GM21381 (cell line): Measurements from ENCODE around the gene SPTBN1.

ENCODE experiments used
- ATAC-seq: cut with Tn5 transposase; IDR thresholded peaks from one replicate; pipeline ENCODE4 v1.9.1; 2021; ENCODE audit warnings: mild to moderate bottlenecking, moderate library complexity; ENCODE audit not compliant: unreplicated experiment

SPTBN1 gene

DNA sequence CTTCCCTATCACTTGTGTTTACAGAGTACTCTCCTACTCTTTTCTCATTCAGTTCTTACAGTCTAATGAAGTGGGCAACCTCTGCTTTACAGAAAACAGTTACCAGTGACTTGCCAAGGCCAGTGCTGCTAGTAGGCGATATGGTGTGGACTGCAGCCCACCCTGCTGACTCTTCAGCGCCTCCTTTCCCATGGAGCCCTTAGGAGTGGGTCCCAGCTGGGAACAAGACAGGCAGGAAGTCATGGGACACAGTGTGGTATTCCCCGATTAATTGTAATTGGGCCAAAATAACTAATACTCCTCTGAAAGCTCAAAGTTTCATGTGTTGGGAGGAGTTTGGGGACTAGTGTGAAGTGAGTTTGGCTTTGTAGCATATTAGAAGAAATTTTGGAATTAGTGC lies 147.2 kb downstream of the SPTBN1 start:
- ATAC-seq: no peak

DNA sequence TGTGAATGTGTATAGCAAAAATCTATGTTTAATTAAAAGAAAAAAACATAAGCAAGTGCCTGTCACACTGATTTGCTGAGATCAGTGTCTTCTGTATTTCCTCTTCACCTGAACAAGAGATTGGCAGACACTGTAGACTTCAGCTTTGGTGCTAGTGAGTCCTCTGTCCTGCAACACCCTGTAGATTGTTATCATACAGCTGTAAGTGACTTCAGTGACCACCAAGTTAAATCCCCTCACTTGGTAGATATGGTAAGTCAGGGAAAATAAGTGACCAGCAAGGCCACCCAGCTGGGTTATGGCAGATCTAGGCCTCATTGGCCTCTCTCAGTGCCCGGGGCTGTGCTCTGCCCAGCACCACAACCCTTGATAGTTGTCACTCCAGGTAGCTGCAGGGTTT lies 147.7 kb downstream of the SPTBN1 start:
- ATAC-seq: no peak

DNA sequence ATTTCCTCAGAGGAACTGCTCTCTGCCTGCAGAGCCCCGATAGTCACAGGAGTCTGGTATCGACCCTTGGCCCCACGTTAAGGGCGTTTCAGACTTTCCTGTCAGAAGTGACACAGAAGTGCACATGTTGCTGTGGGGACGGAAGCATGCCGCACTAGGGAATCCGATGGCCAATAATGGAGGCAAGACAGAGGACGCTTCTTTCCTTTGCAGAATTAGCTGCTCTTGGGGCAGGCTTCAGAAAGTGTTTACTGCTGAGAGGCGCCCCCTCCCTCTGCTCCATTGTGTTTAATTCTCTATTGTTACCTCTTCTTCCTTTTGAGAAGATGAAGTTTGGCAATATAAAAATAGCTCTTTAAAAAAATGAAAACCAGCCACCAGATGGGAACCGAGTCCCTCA lies 148.7 kb downstream of the SPTBN1 start:
- no peak for ATAC-seq

DNA sequence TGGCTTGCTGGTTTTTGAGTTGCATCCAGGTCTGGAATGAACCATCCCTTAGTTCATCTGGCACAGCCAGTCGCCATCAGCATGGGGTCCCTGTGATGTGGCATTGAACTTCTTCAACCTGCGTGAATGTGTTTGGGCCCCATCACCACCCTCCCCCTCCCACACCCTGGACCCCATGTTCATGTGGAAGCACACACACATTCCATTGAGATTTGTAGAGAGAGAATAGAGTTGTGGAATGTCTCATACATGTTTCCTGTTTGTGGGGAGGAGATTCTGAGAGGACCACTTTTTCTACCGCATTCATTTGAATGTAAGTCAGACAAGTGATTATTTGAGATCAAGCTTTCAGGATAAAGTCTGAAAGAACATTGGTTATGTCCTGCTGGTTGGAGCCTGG lies 149.7 kb downstream of the SPTBN1 start:
- no peak for ATAC-seq

DNA sequence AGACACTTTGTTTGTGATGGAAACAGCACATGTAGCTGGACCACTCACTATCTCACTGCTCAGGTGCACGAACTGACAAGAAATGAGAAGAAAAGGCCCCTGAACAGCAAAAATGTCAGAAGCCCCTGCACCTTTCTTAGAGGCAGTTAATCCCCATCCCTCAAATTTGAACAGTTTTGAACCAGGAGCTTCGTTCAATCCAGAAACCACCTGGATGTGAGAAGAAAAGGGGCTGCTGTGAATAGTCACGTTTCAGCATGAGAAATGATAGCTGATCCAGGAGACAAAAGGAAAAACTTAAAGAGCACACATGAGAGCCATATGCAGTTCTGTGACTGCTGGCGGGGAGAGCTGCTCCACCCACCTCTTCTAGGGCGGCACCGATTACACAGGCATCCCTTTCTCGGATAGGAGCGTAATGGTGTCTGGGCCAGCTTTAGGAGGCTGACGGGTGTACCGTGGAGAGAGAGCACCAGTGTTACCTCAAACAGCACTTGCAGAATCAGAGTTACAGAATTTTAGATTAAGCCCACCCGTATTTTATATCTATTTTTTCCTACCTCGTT lies 150.3 kb downstream of the SPTBN1 start:
- no peak for ATAC-seq

DNA sequence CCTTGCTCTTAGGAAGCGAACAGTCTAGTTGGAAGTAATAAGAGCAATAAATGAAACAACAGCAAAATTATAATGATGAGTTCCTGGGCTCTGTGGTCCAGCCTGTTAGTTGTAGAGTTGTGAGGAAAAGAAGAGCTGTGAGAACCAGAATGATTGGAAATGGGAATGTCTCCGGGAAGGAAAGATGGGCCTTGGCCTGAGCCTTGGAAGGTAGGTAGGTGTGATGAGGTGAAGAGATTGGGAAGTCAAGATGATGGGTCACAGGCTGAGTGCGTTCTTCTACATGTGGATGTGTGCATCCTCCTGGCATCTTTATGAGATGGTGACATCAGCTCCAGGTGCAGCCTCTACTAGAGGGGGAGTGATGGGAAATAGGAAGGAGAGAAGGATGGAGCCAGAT lies 152.1 kb downstream of the SPTBN1 start:
- no peak for ATAC-seq

DNA sequence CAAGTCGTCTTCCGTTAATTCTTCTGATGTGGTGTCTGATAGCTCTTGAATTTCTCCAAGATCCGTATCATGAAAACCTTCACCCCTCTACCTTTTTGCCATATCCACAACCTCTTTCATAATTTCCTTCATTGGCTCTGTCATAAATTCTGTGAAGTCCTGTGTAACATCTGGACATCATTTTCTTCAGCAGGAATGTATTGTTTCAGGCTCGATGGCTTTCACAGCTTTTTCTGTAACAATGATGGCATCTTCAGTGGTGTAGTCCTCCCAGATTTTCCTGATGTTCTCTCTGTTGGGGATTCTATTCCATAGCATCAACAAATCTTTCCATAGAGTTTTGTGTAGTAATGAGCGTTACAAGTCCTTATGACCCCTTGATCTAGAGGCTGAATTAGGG lies 153.1 kb downstream of the SPTBN1 start:
- no peak for ATAC-seq

DNA sequence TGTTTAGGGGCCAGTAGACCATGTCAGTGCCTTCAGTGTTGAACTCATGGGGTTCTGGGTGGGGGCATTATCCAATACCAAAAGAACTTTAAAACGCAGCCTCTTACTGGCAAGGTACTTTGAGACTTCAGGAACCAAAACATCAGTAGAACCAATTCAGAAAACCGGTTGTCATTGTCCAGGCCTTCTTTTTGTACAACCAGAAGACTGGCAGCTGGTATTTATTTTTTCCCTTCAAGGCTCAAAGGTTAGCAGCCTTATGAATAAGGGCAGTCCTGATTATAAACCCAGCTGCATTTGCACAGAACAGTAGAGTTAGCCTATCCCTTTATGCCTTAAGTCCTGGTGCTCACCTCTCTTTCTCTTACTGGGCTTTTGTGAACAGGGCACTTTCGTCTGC lies 153.5 kb downstream of the SPTBN1 start:
- no peak for ATAC-seq

DNA sequence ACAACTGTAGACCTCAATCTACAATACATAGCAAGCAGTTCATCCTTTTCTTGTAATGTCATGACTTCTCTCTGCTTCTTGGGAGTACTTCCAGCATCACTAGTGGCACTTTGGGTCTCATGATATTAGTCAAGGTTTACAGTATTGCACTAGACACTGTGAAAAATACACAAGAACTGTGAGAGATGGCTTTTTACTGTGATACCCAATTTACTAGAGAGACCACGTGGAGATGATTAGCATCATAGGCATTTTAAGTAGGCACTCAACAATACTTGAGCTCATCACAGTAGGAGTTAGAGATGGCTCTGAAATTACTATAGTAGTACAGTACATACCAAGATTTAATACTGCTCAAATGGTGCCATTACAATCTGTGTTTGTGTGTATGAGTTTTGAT lies 154.6 kb downstream of the SPTBN1 start:
- no peak for ATAC-seq

DNA sequence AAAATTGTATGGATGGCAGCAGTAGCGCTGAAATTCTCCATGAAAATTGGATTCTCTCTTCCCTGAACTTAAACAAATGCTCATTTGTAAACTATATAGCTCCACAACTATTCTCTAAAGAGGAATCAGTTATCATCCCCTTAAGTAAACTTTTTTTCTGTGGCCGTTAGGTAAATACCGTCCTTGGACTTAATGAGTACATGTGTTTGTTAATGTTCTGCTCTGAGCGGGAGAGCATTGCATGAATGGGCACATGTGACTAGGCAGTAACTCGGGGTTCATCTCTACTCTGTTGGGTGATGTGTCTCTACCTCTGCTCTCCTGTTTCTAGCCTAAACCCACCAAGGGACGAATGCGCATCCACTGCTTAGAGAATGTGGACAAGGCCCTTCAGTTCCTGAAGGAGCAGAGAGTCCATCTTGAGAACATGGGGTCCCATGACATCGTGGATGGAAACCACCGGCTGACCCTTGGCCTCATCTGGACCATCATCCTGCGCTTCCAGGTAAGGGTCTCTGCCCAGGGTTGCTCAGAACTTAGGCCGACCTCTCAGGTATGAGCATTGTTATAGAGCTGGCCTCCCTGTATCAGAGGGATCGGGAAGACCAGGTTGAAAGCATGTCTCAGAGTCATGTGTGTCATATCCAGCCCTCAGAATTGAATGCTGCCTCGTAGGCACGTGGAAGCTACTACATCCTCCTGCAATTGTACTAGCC lies 155.9 kb downstream of the SPTBN1 start:
- no peak for ATAC-seq

DNA sequence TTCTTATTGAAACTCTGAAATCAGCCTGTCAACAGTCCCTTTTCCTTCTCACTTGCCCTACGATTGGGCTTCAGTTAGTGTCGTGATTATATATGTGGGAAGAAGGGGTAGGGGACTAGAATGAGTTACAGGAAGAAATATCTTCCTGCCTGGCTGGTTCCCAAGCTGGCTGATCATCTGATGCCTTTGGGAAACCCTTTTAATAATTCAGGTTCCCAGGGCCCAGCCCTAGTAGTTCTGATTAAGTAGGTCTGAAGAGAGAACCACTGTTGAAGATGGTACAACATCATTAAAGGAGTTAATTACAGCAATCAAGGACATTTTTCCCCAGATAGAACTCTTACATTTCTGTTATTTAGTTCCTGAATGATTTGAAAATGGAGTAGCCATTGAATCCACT lies 157.3 kb downstream of the SPTBN1 start:
- no peak for ATAC-seq

DNA sequence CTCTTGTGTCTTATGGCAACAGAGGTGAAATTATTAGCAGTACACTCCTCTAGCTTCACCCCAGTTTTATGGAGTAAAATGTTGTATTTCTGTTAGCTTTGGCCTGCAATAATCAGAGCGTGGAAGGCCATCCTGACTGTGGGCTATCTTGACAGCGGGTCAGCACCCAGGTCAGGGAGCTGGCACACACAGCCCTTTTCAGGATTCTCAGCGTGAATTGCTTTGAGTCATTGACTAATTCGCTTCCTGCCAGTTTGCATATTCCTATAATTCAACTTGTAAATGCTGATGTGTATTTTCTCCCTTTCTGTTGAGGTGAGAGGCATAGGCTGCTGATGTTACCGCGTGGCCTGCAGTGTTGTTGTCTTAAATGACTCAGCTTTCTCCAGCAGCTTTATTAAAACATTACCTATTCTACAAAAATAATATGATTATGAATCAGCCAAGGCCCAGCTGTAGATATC lies 157.7 kb downstream of the SPTBN1 start:
- no peak for ATAC-seq

DNA sequence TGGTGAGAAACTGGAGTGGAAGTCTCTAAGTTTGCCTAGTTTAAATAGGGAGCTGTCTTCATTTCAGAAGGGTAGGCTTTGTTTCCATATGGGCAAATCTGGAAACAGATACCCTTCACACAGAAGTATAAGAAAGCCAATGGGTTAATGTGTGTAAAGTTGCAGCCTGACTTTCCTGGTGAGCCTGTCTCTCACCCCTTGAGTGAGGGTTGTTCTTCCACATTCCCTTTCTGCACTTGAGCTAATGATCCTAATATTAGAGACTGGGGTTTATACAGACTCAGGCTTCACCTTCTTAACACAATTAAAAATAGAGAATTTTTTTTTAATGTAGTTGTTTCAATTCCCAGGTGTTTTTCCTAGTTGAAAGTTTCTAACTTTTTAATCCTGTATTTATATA lies 158.7 kb downstream of the SPTBN1 start:
- no peak for ATAC-seq

DNA sequence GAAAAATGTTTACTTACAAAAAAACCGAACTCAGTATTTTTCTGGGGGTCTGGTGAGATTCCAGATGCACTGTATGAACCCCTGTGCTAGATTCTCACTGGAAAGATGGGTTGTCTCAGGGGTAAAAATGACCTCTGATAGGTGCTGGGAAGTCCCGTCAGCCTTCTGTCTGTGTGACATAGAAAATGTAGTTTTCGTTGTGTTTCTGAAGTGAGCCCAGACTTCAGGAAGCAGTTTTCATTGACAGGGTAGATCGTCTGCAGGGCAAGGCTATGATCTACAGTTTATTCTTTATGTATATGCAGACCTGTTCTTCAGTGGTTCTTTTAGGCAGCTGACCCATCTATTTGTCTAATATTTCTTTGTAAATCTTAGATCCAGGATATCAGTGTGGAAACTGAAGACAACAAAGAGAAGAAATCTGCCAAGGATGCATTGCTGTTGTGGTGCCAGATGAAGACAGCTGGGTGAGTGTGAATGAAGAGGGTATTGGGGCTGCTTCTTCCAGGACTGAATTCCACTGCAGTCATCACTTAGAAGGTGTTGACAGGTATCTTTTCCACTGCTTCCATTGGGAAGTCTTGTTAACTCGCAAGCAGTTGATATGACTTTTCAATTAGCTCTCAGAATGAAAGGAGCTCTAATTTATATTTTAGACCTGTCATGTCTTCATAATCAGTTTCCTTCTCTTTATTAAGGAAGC lies 159.9 kb downstream of the SPTBN1 start:
- no peak for ATAC-seq

DNA sequence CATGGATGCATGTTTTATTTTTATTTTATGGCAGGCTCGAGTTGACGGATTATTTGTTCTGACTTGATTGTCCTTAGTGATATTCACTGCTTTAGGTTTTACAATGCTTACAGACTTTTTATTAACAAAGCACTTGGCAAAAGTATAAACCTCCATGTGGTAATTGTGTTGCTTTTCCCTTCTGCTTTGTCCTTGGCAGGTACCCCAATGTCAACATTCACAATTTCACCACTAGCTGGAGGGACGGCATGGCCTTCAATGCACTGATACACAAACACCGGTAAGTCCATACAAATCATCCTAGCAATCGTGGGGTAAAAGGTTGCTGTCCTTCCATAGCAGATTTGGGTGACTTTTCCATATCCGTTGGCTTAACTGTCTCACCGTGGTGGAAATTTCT lies 161.3 kb downstream of the SPTBN1 start:
- no peak for ATAC-seq

DNA sequence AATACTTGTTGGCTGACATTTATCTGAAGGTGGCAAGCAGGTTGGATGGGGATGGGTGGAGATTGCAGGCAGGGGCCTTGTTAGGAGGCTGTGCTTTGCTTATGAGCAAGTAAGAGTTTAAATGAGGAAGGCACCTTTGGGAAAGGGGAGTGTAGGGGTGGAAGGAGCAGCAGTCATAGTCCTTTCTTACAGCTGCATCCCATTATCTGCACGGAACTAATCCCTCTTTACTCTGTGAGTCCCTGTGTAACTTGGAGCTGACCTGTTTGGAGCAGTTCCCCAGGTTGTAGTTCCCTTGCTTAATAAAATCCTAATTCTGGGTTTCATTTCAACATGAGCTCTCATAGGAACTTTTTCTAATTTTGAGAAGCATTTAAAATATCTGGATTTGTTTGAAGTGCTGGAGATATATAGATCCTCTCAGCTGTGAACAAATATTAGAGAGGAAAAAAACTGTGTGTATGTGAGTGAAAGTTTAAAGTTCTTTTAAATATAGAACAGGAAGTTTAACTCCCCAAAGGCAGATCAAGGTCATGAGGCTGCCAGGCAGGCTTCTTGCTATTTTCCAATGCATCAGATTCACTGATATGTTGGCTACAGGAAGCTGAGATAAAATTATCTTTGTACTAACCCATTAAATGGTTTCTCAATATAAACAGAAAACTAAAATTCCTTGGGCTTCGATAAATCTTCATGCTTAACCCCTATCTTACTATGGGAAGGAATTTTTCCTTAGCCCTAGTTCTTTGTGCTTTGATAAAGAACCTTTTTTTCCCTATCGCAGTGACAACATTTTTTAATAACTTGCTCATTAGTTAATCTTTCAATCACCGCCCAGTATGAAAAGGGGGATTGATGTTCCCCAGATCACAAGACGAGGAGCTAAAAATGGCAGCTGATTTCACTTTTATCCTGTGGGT lies 162.8 kb downstream of the SPTBN1 start:
- no peak for ATAC-seq

DNA sequence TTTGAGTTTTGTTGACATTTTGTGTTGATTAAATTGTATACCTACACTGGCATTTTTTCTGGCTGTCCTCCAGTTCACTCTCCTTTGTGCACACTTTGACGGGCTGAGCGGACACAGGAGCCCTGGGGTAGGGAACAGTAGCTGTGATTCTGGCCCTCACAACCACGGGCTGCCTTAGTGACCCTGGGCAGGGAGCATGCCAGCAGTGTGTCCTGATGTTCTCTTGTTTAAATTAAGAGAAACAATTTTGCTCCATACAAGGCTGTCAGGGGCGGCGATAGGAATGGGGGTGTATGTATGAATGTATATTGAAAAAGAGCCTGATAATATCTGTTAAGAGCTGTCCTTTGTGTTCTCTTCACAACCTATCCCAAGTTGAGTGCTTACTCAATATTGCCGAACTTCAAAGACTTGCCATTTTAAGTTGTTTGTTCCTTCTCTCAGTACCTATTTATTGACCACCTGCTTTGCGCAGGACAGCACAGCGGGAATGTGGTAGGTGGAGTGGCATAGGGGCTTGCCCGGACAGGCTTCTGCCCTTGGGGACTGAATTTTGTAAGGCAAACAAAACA lies 163.6 kb downstream of the SPTBN1 start:
- no peak for ATAC-seq

DNA sequence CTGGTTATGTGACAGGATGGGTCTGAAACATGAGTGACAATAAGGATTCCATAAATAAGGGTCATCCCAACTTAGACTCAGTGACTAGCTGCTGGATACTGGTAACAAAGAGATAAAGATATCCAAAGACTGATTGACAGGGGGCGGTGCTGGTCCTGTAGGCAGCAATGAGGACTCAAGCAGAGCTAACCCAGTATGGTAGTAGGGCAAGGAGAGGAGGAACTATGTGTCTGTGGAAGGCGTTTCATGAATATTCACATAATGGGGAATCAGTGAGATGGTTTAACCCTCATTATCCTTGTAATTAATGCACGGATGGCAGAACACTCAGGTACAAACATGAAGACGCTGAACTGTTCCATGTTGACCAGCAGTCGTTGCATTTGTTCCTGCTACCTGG lies 164.8 kb downstream of the SPTBN1 start:
- ATAC-seq: no peak

DNA sequence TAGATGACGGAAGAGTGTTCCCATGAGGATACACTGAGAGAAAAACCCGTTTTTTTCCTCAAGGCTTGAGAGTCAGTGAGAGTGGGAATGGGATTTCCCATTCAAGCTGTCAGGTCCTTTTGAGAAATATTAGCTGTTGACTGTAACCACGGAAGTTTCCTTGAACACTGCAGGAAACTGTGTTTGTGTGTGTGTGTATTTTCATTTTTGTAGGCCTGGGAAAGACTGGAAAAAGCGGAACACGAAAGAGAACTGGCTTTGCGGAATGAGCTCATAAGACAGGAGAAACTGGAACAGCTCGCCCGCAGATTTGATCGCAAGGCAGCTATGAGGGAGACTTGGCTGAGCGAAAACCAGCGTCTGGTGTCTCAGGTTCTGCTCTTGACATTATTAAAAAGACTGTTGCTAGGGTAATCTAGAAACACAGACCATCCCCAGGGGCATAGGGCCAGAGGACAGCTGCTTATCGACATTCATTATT lies 168.5 kb downstream of the SPTBN1 start:
- ATAC-seq: no peak

DNA sequence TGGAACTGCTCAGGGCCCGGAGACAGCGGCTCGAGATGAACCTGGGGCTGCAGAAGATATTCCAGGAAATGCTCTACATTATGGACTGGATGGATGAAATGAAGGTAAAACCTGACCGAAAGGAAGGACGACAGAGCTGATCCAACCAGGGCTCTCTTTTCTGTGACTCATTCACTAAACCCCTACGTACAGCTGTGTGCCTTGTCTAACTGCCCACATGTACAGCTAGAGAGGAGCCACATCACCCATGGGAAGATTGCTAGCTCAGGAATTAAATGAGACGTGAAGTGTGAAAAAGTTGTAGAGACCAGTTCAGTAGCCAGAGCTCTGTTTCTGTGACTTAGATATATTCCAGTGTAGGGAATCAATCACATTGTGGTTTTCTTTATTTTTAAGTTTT lies 170.0 kb downstream of the SPTBN1 start:
- ATAC-seq: no peak

DNA sequence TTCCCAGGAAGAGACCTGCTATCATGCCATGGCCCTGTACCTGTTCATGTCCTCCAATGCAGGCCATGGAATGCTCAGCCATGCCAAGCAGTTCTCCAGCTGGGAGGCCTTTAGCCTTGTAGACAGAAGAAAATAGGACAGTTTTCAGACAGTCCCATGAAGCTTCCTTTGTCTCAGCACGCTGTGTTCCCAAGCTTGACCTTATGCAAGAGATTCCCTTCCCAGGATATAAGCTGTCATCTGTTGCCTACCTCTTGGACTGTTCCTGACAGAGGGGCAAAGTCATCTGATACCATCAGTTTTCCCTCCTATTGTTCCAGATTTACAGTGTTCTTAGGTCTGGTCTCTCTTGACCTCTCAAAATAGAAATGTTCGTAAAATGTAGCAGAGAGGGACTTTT lies 170.8 kb downstream of the SPTBN1 start:
- ATAC-seq: no peak
